Activated CD4-positive, CD25-positive, alpha-beta regulatory T cell (primary cell): ENCODE results near the gene LRRC40.
A peak's percentile ranks its signal among the peaks of the same experiment; 100 is the strongest.
"Not testable (repeated sequence)": the region's sequence is repeated elsewhere in the genome, so short reads cannot be mapped to it uniquely, and the experiment has no call there.

Experiments
- DNase-seq, 4 experiments: peaks; one replicate each; lab custom pipeline; 2025; lab: John Stamatoyannopoulos, UW

The LRRC40 gene

GRCh38 chr1:70205434-70206118, at the start of gene LRRC40:
Gene LRRC40 (minus strand): TSS chr1:70205579. CDS start chr1:70205540, 39 bp downstream.
- DNase-seq = peak; percentile 90 to 95 (median 92)

GRCh38 chr1:70248729-70249128, 43.4 kb upstream of the LRRC40 start:
- no peak for DNase-seq

GRCh38 chr1:70247768-70248167, 42.4 kb upstream of the LRRC40 start:
- DNase-seq = no peak

- no peak for DNase-seq
Measured at GRCh38 chr1:70247122-70247521, 41.7 kb upstream of the LRRC40 start.

- DNase-seq = no peak
Measured at GRCh38 chr1:70239940-70240339, 34.6 kb upstream of the LRRC40 start.

- no peak for DNase-seq
Measured at GRCh38 chr1:70234733-70235132, 29.4 kb upstream of the LRRC40 start.

GRCh38 chr1:70231475-70231874, 26.1 kb upstream of the LRRC40 start:
- no peak for DNase-seq

- DNase-seq = no peak
Measured at GRCh38 chr1:70228670-70229069, 23.3 kb upstream of the LRRC40 start.

- DNase-seq = no peak
Measured at GRCh38 chr1:70227439-70227838, 22.1 kb upstream of the LRRC40 start.

GRCh38 chr1:70224954-70225353, 19.6 kb upstream of the LRRC40 start:
- no peak for DNase-seq

- no peak for DNase-seq
Measured at GRCh38 chr1:70222716-70223235, 17.4 kb upstream of the LRRC40 start.

- DNase-seq = peak; percentile 93 to 96 (median 94)
Measured at GRCh38 chr1:70221238-70222121, 16.1 kb upstream of the LRRC40 start, which contains the start of gene SRSF11. Gene SRSF11 (plus strand): TSS chr1:70221380. CDS start chr1:70221637, 257 bp downstream.

- no peak for DNase-seq
Measured at GRCh38 chr1:70220517-70221237, 15.3 kb upstream of the LRRC40 start.

GRCh38 chr1:70220015-70220414, 14.6 kb upstream of the LRRC40 start:
- DNase-seq = no peak

- no peak for DNase-seq
Measured at GRCh38 chr1:70211541-70211940, 6.2 kb upstream of the LRRC40 start.

GRCh38 chr1:70210820-70211219, 5.4 kb upstream of the LRRC40 start:
- DNase-seq = no peak

- DNase-seq = no peak
Measured at GRCh38 chr1:70208292-70208691, 2.9 kb upstream of the LRRC40 start.

- DNase-seq = no peak
Measured at GRCh38 chr1:70207492-70207891, 2.1 kb upstream of the LRRC40 start.

GRCh38 chr1:70206833-70207232, 1.5 kb upstream of the LRRC40 start:
- not testable (repeated sequence) for DNase-seq

- DNase-seq = no peak
Measured at GRCh38 chr1:70205071-70205433, 327 bp downstream of the LRRC40 start.

- no peak for DNase-seq
Measured at GRCh38 chr1:70204600-70204999, 779 bp downstream of the LRRC40 start.

GRCh38 chr1:70204139-70204538, 1.2 kb downstream of the LRRC40 start:
- no peak for DNase-seq
